GM18520 (cell line): Measurements from ENCODE around the gene CPA2.
"Not testable (repeated sequence)": the region's sequence is repeated elsewhere in the genome, so short reads cannot be mapped to it uniquely, and the experiment has no call there.

ENCODE experiments used
- ATAC-seq: cut with Tn5 transposase; IDR thresholded peaks from one replicate; pipeline ENCODE4 v1.9.1; 2021; ENCODE audit not compliant: unreplicated experiment

Gene CPA2

GRCh38 chr7:130266258-130266960 is at the start of gene CPA2:
TSS of gene CPA2 (plus strand) at chr7:130266863. CDS start at chr7:130266882, 19 bp downstream.
- no peak for ATAC-seq

- no peak for ATAC-seq
These were observed 47.6 kb upstream of the CPA2 start for GRCh38 chr7:130218806-130219620.

GRCh38 chr7:130219871-130220270 is 46.8 kb upstream of the CPA2 start:
- ATAC-seq: no peak

GRCh38 chr7:130221746-130222145 is 44.9 kb upstream of the CPA2 start:
- ATAC-seq: no peak

GRCh38 chr7:130223646-130224045 is 43.0 kb upstream of the CPA2 start:
- no peak for ATAC-seq

- ATAC-seq: no peak
These were observed 42.5 kb upstream of the CPA2 start for GRCh38 chr7:130224210-130224609.

- not testable (repeated sequence) for ATAC-seq
These were observed 41.7 kb upstream of the CPA2 start for GRCh38 chr7:130224923-130225322.

GRCh38 chr7:130226333-130226732 is 40.3 kb upstream of the CPA2 start:
- no peak for ATAC-seq

- ATAC-seq: no peak
These were observed 38.6 kb upstream of the CPA2 start for GRCh38 chr7:130227883-130228575.

- ATAC-seq: no peak
These were observed 37.7 kb upstream of the CPA2 start for GRCh38 chr7:130228840-130229502.

GRCh38 chr7:130229981-130230380 is 36.7 kb upstream of the CPA2 start:
- not testable (repeated sequence) for ATAC-seq

GRCh38 chr7:130231792-130232191 is 34.9 kb upstream of the CPA2 start:
- no peak for ATAC-seq

- ATAC-seq: no peak
These were observed 34.5 kb upstream of the CPA2 start for GRCh38 chr7:130232209-130232608.

GRCh38 chr7:130234078-130234477 is 32.6 kb upstream of the CPA2 start:
- no peak for ATAC-seq

- ATAC-seq: not testable (repeated sequence)
These were observed 30.3 kb upstream of the CPA2 start for GRCh38 chr7:130236361-130236760.

GRCh38 chr7:130240240-130240639 is 26.4 kb upstream of the CPA2 start:
- ATAC-seq: no peak

GRCh38 chr7:130242198-130243014 is 24.3 kb upstream of the CPA2 start:
- no peak for ATAC-seq

GRCh38 chr7:130243486-130243885 is 23.2 kb upstream of the CPA2 start:
- not testable (repeated sequence) for ATAC-seq

GRCh38 chr7:130246491-130246890 is 20.2 kb upstream of the CPA2 start:
- not testable (repeated sequence) for ATAC-seq

- not testable (repeated sequence) for ATAC-seq
These were observed 17.8 kb upstream of the CPA2 start for GRCh38 chr7:130248842-130249241.
